GM18909 (cell line): ENCODE data around the gene DOCK4.

Source experiments
- ATAC-seq: cut with Tn5 transposase; IDR thresholded peaks from one replicate; pipeline ENCODE4 v1.9.1; 2021; ENCODE audit warnings: mild to moderate bottlenecking; ENCODE audit not compliant: unreplicated experiment, poor library complexity

The DOCK4 gene

GRCh38 chr7:111987886-111988285, 218.3 kb downstream of the DOCK4 start:
- ATAC-seq = no peak

DNA sequence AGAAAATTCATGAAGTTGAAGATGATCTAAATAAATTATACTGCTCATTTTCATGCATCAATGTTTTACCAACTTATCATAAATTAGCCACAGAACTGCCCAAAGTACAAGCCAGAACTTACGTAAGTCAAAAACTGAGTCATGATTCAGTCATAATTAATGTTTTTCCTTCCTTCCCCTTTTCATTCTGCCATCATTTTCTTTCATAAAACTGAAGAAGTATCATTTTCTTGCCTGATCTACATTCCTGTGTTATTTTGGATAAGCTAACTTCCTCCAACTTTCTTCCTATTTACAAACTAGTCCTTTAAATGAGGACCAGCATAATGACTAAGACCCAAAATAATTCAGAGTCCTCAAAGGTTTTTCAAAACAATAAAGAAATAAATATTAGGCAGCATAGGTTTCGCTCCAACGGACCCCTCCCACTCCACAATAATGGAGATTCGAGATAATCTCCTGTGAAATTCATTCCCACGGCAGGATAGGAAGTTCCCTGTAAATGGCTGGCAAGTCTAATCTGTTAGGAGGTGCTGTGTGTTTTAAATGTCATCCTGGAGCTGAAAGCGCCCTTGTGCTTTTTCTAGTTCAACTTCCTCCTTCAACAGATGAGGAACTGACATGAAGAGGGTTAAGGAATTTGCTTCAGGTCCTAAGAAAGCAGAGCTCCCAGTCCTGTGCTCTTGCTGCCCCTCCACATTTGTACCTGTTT, 218.9 kb downstream of the DOCK4 start:
- no peak for ATAC-seq

GRCh38 chr7:111986601-111987000, 219.6 kb downstream of the DOCK4 start:
- ATAC-seq = no peak

- ATAC-seq = no peak
Measured at GRCh38 chr7:111985798-111986197, 220.4 kb downstream of the DOCK4 start.

- ATAC-seq = no peak
Measured at GRCh38 chr7:111982804-111983203, 223.4 kb downstream of the DOCK4 start.

GRCh38 chr7:111982133-111982532, 224.1 kb downstream of the DOCK4 start:
- ATAC-seq = no peak

GRCh38 chr7:111980725-111981124, 225.5 kb downstream of the DOCK4 start:
- ATAC-seq = no peak

DNA sequence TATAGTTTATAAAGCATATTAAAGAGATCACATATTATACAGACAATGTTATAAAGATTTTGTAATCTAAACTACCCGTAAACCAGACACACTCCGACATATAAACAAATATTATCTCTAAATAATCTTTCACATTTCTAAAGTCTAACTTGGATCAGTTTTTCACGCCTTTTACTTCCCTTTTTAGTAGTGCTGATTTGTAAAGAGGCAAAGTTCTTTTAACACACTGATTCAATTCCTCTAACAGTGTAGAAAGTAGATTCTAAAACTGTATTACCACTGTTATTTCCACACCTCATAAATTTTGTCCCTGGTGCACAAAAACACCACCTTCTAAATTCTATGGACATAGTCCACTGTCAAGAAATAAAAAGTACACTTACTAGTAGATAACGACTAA, 230.9 kb downstream of the DOCK4 start:
- no peak for ATAC-seq

GRCh38 chr7:111960984-111961383, 245.2 kb downstream of the DOCK4 start:
- ATAC-seq = no peak

- ATAC-seq = no peak
Measured at GRCh38 chr7:111958896-111959295, 247.3 kb downstream of the DOCK4 start.

GRCh38 chr7:111958431-111958830, 247.8 kb downstream of the DOCK4 start:
- ATAC-seq = no peak

DNA sequence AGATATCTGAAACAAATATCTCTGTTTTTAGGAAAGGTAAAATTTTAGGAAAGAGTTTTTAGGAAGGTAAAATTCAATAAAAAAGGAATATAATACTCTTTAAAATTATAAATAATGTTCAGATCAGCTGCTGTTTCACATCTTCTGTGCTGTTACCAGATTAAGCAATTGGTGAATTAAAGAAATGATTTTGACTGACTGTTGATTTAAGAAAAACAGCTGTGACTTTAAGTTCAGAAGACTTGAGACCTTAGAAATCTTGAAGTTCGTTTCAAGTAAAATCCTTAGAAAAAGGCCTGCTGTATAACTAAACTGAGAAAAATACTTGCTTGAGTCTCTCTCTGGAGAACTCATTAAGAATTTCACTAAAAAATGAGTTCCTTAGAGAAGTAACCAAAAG, 250.6 kb downstream of the DOCK4 start:
- ATAC-seq = no peak

- ATAC-seq = no peak
Measured at GRCh38 chr7:111954474-111955381, 251.5 kb downstream of the DOCK4 start.

GRCh38 chr7:111954056-111954455, 252.1 kb downstream of the DOCK4 start:
- no peak for ATAC-seq

DNA sequence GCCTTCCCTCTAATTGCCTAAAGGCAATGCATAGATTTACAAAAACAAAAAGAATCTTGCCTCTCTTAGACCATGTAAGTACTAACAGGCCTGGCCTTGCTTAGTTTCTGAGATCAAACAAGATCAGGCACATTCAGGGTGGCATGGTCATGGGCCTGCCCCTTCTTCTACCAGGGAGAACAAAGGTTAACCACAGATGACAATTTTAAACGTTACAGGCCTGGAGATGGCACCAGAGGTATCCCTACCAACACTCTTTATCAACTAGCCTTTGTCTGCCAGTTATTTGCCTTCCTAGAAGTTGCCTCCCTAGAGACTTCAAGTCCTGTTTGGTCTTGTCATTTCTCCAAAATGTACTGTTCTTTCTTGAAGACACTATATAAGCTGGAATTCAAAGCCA, 252.6 kb downstream of the DOCK4 start:
- ATAC-seq = no peak

GRCh38 chr7:111952783-111953182, 253.4 kb downstream of the DOCK4 start:
- no peak for ATAC-seq

DNA sequence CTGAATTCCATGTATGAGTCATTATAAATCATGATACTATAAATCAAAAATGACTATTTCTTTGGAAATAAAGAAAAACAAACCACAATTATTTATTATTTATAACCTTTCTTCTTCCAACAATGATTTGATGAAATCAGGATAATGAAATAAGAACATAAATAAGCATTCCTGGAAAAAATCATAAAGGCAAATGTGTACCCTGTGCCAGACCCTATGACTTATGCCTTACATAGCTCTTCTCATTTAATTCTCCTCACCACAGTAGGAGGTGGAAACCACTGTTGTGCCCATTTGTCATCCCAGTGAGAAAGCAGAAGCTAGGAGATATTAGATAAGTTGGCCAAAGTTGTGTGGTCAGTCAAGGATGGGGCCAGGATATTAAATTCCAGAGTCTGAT, 255.1 kb downstream of the DOCK4 start:
- no peak for ATAC-seq

GRCh38 chr7:111942450-111943081, 263.6 kb downstream of the DOCK4 start:
- ATAC-seq = no peak

DNA sequence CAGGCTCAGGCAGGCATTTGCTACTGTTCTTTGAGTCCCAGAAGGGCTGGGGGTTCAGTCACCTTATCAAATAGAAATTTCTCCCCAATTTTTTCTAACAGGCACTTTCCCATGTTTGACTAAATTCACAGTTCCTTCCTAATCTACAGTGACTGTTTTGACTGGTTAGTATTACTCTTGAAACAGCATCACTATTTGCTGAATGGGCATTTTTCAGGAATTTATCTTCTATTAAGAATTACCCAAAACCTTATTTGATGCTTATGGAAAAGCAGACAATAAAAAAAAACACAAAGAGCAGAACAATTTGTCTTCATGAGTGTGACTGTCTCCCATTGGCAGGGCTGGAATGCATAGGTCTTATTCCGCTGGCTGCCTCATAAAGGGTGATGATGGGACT, 269.0 kb downstream of the DOCK4 start:
- ATAC-seq = no peak

DNA sequence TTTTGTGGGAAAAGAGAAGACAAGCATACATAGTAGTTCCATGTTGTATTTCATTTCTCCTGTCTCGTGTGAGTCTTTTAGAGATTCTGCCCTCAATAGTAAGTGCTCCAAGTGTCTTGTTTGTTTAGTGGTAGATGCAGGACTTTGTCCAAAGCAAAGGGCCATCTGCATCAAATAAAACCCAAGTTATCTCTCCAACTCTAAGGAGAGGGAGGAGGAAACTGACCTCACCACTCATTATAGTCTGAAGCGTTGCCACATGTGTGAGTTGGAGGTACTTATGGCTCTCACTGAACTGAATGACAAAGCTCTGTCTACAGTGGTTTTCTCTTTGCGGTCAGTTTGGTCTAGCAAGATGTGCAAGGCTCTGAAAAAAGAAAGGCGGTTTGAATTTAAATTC, 272.6 kb downstream of the DOCK4 start:
- ATAC-seq = no peak

DNA sequence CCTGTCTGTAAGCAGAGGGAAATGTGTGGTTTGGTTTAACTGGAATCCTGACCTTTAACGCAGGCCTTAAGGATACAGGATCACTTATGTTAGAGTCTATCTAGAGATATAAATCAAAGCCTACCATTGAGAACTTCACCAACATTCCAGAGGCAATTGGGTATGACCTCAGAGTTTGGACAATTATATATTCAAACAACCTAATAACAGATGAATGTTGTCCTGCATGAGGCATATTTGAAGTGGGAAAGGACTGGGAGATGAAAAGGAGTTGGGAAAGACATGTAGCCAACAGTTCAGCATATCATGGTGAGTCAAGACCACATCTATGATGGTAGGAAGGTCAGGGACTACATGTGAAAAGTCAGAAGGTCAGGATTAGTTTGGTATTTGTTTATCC, 274.2 kb downstream of the DOCK4 start:
- no peak for ATAC-seq
